GM19372 (cell line): ENCODE data around the gene GATAD2A.

Experiments used
- ATAC-seq: cut with Tn5 transposase; IDR thresholded peaks from one replicate; pipeline ENCODE4 v1.9.1; 2021; ENCODE audit warnings: mild to moderate bottlenecking, low read depth, moderate library complexity; ENCODE audit not compliant: unreplicated experiment

The GATAD2A gene

DNA sequence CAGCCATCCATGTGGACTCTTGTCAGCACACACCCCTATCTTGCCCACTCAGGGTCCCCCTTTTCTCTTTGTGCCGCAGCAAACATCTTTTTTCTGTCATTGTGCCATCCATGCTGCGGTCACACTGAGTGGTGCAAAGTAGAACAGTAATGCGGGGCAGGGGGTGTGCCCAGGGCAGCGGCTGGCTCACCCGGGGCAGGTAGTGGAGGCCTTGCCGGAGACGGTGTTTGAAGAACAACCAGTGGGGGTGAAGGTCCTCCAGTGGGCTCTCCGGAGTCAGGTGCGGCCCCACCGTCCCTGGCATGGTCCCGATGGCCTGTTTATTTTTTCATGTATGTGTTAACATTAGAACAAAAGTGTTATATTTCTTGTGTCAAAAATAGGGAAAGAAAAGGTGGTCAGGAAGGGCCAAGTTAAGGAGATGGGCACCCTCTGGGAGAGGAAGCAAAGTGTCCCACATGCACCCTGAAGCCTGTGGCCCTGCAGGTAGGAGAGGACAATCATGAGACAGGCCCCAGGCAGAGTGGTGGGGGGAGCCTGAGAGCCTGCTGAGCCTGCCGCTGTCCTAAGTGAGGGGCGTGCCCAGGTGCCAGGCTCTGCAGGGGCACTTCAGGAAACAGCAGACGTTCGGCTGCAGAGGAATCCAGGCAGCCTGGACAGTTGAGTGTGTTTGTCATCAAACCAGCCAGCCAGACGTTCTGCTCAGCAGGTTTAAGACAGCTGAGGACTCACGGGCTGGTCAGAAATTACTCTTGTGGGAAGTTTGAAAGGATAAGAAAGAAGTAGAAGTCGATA, 97.5 kb downstream of the GATAD2A start:
- no peak for ATAC-seq

DNA sequence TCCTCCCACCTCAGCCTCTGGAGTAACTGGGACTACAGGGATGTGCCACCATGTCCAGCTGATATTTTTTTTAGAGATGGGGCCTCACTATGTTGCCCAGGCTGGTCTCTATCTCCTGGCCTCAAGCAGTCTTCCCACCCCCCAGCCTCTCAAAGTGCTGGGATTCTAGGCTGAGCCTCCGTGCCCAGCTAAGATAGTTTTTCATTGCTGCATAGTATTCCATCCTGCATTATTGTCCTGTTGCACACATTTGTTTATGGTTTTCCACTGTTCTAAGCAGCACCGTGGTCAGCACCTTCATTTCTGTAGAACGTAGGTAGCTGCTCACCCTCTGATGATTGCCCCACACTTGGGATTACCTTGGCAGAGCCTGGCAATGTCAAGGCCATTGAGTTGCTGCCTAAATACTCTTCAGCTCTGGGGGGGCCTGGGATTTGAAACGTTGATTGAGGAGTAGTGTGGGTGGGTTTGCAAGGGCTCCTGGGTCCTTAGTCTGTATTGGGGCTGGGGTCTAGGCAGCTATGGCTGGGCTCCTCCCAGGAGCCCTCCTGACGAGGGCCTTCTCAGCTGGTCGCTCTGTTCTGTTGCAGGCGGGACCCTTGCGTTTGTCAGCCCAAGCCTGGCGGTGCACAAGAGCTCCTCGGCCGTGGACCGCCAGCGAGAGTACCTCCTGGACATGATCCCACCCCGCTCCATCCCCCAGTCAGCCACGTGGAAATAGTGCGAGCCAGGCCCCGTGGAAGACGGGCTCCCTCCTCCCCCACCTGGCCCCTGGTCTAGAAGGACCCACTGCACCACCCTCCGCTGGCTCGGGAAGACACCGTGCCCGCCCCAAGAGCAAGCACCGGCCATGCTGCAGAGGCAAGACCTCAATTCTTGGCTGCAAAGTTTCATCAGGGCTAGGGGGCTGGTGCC, 99.5 kb downstream of the GATAD2A start:
- no peak for ATAC-seq

DNA sequence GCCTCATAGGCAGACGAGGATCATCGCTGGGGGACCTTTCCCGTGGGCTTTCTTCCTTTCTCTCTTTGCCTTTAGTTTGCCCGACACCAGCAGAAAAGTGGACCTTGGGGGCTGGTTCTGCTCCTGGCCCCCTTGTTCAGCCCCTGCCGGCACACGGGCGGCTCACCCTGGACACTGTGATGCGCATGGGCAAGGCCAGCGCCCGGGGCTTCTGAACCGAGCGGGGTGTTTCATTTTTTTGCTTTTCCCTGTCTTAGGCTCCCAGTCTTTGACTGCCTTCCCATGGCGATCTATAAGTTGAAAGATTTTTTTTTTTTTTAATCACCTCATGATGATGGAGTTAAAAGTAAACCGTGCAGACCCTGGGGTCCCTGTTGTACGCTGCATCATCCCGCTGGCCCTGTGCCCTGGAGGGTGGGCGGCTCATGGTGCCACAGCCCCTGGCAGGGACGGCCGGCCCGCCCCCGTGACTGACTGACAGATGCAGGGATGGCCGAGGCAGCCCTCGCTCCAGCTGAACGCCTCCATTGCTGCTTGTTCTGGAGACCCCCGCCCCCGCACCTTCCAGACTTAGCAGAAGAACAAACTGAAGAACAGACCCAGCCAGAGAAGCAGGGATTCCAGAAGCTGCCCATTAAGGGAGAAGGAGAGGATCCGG, 100.3 kb downstream of the GATAD2A start:
- no peak for ATAC-seq

DNA sequence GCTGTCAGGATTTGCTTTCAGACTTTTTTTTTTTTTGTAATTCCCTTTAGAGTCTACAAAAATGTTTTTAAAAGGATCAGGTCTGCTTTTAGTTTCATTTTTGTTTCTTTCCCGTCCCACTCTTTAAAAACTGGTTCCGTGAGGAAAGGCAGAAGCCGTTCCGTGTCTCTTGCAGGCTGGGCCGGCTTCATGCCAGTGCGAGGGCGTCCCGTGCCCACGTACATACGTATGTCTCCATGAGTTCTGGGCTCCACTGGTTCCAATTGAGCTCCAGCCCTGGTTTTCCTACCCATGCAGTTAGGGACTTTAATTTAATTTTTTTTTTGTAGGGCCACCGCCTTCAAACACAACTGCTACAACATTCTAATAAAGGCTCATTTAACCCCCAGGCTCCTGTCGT, 101.1 kb downstream of the GATAD2A start:
- no peak for ATAC-seq

DNA sequence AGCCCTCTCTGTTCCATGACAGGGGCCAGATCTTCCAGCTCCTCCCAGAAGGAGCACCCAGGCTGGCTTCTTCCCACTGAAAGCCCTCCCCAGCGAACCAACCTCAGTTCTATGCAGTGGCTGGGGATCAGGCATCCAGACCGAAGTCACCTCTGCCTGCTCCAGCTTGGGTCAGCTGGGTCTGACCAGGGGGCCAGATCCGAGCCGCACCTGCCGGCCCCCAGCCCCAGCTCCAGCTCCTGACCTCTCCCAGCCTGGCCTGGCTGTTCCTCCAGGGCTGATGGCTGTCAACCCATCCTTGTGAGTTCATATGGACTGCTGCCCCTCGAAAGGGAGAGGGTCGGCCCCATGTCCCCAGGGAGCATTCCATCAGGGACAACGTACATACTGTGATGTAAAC, 101.9 kb downstream of the GATAD2A start:
- ATAC-seq = no peak

DNA sequence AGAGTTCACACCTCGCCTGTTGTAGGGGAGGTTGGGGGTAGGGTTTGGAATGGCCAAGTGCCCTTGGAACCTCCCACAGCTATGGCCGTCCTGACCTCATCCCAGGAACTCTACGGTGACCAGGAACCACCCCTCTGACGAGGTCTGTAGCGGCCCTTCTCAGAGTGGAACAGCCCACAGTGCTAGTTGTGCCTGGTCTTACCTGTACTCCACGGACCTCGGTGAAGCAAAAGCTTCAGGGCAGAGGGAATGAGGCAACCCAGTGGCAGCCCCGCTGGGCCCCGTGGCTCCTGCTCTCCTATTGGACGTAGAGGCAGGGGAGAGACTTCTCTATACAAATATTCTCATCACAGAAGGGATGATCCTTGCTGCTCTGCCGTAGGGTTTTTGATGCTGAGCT, 102.7 kb downstream of the GATAD2A start:
- ATAC-seq = no peak

DNA sequence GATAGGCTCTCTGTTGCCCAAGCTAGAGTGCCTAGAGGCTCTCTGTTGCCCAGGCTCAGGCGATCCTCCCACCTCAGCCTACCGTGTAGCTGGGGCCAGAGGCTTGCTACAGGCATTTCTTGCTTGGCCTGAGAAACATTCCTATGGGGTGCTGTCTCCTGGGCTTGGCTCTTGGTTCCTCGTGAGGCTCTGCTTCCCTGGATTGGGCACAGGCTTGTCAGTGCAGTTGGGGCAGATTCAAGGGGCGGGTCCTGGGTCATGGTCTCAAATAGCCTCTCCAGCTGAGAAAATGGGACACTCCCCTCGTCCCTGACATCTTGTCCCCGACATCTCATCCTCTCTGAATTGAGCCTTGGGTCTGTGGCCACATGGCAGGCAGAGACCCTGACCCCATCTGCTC, 105.0 kb downstream of the GATAD2A start:
- no peak for ATAC-seq

DNA sequence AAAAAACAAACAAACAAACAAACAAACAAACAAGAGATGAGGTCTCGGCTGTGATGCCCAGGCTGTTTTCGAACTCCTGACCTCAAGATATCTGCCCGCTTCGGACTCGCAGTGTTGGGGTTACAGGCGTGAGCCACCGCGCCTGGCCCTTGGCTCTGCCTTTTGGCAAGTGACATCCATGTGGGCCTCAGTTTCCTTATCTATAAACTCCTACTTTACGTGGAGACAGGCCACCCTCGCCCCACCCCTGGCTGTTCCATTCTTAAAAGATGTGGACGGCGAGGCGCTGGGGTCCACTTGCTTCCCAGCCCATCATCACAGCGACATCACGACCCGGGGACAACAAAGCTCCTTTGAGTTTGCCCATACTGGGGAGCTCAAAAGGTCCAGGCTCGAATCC, 108.2 kb downstream of the GATAD2A start:
- no peak for ATAC-seq

DNA sequence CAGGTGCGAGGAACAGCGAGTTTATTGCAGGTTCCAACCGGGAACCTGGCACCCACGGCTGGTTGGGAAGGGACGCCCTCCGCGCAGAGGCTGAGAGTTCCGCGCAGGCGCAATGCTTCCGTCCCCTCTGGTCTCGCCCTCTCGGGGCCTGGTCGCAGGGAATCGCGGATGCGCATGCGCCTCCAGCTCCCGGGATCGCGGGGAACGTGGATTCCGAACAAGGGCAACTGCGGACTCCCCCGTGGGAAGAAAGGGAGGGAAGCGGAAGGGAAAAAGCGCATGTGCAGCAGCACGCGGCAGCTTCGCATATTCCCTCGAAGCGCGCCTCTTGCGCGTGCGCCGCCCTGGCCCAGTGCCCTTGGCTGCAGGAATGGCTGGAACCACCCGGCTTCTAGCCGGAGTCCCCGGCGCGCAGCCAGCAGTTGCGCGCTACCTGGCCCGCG, 108.8 kb downstream of the GATAD2A start:
- no peak for ATAC-seq

DNA sequence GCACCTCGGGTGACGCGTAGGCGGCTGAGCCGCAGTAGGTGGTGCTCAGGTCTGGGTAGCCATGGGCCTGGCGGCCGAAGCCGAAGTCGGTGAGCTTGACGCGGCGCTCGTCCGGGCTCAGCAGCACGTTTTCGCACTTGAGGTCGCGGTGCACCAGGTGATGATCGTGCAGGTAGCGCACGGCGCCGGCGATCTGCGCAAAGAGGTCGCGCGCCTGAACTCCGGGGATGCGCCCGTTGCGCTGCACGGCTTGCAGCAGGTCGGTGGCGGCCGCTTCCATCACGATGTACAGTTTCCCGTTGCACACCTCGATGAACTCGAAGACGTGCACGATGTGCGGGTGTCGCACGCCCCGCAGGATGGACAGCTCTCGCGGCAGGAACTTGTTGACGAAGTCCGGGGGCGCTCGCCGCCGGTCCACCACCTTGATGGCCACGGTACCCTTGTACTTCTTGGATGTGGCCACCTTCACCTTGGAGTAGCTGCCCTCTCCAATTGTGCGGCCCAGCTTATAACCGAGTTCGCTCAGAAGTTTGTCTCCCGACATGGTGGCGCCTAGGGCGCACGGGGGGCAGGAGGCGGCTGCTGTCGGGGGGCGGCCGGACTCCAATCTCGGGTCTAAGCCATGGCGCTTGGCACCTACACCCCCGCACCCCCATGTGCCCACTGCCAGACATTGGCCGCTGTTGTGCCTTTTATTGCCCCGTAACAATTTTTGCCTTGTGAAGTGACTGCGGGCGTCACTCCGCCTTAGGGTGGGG, 109.6 kb downstream of the GATAD2A start, which contains the start of gene TSSK6:
TSSK6 (minus strand) TSS at position 668 of the 761 bp plus-strand sequence; CDS start at position 547, 121 bp downstream.
- no peak for ATAC-seq

DNA sequence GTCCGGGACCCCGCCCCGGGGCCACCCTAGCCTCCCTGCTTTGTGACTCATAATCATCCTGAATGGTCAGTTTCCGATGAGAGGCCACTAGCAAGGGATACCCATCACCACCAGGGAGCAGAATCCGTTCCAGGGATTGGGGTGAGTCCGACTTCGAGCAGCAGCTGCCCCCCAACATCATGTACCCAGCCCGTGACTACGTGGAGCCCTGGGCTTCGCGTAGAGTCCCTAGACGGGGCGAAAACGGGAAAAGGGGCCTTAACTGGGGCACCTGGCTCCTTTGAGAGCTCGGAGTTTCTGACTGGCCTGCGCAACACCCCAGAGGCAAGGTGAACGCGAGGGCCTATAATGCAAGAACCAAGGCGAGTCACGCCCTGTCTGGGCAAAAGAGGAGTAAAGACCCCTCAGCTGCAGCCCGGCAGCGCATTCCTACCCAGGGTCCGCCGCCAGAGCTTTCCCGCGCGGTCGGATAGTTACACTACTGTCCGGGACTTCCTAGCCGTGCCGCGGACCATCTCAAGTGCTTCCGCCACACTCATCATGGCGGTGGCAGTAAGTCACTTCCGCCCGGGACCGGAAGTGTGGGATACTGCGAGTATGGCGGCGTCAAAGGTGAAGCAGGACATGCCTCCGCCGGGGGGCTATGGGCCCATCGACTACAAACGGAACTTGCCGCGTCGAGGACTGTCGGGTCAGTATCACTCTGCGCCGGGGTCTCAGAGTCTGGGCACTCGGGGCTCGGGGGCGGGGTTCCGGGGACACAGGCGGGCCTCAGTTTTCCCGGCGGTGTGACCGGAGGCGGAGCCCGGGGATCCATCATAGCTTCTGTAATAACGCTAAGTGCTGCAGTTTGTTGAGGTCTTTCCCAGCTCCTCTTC, 110.4 kb downstream of the GATAD2A start, which contains the start of gene NDUFA13:
NDUFA13 (plus strand) TSS at position 584 of the 878 bp plus-strand sequence; CDS start at position 598, 14 bp downstream.
- peak; percentile 83 for ATAC-seq

DNA sequence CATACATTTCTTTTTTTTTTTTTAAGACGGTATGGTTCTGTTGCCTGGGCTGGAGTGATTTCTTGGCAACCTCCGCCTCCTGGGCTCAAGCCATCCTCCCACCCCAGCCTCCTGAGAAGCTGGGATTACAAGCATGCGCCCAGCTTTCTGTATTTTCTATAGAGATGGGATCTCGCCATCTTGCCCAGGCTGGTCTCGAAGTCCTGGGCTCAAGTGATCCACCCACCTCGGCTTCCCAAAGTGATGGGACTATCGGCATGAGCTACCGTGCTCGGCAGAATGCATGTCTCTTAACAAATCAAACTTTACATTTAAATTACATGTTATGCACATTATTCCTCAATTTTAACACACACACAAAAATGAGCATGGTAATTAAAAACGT, 111.8 kb downstream of the GATAD2A start:
- ATAC-seq = no peak

DNA sequence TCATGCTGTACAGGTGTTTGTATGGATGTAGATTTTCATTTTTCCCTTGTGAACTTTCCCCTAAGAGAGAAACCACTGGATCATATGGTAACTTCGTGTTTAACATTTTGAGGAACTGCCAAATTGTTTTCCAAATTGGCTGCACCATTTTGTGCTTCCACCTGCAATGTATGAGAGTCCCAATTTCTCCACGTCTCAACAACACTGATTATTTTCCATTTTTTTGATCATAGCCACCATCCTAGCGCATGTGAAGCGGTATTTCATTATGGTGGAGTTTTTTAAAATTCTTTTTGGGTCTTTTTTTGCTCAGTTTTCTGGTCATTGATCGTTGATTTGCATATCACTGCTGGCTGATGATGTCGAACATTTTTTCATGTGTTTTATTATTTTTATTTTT, 115.5 kb downstream of the GATAD2A start:
- no peak for ATAC-seq

DNA sequence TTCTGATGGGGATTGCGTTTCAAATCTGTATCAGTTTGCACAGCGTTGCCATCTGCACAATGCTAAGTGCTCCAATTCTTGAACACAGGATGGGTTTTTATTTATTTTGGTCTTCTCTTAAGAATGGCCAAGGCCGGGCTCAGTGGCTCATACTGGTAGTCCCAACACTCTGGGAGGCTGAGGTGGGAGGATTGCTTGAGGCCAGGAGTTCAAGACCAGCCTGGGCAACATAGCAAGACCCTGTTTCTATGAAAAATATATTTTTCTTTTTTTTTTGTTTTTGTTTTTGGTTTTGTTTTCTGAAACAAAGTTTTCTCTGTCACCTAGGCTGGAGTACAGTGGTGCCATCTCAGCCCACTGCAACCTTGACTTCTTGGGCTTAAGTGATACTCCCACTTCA, 117.7 kb downstream of the GATAD2A start:
- no peak for ATAC-seq

DNA sequence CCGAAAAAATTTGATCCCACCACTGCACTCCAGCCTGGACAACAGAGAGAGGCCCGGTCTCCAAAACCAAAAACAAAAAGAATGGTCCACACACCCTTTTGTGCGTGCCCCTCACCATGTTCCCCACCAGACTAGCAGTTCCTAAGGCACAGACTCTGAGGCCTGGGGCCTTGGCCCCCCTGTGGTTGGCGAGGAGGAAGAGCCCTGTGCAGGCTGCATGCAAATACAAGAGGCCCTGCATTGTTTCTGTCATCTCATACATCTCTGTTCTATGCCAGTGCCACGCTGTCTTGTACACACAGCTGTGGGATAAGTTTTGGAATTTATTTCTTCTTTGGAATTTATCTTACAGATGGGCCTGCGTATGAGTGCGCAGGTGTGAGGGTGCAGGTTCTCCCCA, 118.6 kb downstream of the GATAD2A start:
- no peak for ATAC-seq

DNA sequence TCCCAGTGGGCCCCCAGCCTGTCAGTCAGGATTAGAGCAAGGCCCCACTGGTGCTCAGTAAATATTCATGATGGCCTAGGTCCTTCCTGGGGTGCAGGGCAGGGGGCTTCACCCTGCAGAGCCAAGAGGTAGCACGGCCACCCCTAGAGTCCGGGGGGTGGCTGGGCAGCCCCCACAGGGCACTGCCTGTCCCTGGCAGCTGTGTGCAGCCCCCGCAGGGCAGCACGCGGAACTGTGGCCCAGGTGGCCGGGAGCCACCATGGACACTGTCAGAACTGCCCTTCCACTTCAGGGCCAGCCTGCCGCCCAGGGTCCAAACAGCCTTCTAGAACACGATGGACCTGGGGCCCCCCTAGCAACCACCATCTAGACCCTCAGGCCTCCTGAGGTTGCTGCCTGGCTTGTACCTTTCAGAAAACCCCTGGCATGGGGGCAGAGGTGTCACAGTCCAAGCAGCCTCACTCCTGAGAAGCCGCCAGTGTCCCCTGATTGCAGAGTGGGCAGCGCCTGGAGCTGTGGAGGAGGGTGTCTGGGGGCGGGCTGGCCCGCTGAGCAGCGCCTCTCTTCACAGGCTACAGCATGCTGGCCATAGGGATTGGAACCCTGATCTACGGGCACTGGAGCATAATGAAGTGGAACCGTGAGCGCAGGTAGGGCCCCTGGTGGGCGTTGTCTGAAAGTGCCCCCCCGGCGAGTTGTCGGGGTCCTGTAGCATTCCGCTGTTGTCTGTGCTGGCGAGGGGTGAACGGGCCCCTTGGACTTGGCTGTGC, 120.3 kb downstream of the GATAD2A start:
- ATAC-seq = no peak

DNA sequence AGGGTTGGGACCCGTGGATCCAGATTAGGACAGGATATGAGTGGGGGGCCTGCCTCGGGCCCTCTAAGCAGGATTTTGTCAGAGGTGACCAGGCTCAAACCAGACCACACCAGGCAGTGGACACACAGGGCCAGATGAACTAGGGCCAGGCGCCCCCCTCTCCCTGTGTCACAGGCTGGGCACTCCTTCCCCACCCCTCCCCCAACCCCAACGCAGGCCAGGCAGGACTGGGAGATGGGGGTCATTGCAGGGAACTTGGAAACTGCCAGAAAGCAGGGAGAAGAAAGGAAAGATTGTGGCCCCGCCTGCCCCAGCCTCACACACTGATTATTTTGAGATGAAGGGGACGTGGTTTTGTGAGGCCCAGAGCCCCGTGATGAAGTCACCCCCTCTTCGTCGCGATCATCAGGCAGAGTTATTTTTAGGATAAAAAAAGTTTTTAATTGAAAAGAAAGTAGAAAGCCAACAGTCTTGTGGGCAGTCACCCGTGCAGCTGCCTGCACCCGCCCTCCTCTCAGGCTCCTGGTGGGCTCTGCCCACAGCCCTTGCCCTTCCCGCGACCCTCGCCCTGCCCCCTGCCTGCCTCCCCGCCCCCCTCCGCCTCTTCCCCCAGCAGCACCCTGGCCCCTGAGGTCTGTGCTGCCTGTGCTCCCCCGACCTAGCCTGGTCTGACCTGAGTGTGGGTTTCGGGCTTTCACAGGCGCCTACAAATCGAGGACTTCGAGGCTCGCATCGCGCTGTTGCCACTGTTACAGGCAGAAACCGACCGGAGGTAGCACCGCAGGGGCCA, 121.3 kb downstream of the GATAD2A start:
- ATAC-seq = no peak

DNA sequence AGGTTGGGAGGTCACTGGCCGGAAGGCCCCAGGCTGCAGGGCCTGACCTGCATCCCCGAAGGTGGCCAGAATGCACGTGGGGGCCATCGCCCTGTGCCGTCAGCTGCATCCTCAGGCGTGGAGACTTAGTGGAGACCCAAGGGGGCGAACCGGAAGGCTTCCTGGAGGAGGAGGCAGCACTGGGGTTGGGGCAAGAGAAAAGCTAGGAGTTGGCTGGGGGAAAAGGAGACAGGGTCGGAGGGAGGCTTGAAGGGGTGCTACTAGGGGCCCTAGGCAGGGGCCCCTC, 121.8 kb downstream of the GATAD2A start:
- no peak for ATAC-seq
